ENCODE results near the gene OBSCN.

OBSCN gene

DNA sequence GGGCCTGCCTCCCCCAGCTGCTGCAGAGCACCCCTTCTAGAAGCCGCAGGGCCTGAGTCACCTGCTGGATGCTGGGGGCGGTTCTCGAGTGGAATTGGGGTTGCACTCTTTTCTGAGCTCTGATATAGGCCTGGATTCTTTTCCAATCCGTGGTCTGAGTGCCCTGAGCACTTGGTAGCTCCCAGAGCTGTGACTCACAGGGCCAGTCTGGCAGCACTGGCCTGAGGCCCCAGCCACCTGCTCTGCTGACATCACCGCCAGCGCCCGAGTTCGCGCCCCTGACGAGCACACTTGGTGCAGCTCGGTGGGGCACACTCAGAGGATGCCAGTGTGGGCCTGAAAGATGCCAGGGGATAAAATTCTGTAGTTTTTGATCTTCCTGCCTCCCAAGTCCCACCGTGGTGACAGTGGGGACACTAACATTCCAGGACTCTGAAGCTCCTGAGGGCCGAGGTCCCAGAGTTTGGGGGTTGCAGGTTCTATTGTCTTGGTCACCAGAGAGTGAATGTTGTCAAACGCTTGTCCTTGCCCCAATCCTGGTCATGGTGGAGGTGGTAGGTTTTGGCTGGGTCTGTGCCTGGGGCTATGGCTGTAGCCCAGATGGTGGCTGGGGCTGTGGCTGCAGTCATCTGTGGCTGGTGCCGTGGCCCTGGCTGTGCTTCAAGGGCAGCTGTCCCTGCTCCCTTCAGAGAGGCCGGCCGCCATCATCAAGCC, 74.6 kb downstream of the OBSCN start:
- no peaks in the 10 kb centered on the region for H3K36me3 ChIP-seq (ENCODE audit: insufficient read depth, low read length)
- no peaks in the 10 kb centered on the region for H3K9me2 ChIP-seq (replicated peaks; ENCODE audit: low read depth, low read length)
- no peaks in the 10 kb centered on the region for H3K27me3 ChIP-seq (ENCODE audit: insufficient read depth, low read length, poor library complexity, severe bottlenecking)
- no peak overlapping the region for H3K4me2 ChIP-seq (ENCODE audit: low read depth, low read length, poor library complexity, severe bottlenecking)
- TF ChIP-seq, protein P1, sequence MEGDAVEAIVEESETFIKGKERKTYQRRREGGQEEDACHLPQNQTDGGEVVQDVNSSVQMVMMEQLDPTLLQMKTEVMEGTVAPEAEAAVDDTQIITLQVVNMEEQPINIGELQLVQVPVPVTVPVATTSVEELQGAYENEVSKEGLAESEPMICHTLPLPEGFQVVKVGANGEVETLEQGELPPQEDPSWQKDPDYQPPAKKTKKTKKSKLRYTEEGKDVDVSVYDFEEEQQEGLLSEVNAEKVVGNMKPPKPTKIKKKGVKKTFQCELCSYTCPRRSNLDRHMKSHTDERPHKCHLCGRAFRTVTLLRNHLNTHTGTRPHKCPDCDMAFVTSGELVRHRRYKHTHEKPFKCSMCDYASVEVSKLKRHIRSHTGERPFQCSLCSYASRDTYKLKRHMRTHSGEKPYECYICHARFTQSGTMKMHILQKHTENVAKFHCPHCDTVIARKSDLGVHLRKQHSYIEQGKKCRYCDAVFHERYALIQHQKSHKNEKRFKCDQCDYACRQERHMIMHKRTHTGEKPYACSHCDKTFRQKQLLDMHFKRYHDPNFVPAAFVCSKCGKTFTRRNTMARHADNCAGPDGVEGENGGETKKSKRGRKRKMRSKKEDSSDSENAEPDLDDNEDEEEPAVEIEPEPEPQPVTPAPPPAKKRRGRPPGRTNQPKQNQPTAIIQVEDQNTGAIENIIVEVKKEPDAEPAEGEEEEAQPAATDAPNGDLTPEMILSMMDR (conservative IDR thresholded peaks at IDR 0.05; ENCODE audit: low read length): no peak
- TF ChIP-seq EZH2phosphoT487 (IDR thresholded peaks at IDR 0.05; ENCODE audit: borderline replicate concordance): no peak
- H3K4me3 ChIP-seq (ENCODE audit: low read length, poor library complexity, severe bottlenecking): no peak overlapping the region
- H3K79me2 ChIP-seq (ENCODE audit: insufficient read depth, low read length): no peaks in the 10 kb centered on the region
- no peak overlapping the region for H2AFZ ChIP-seq (ENCODE audit: low read length)
- no peak overlapping the region for H3K9ac ChIP-seq (ENCODE audit: low read depth, low read length, poor library complexity, severe bottlenecking)
- no peaks in the 10 kb centered on the region for H3F3A ChIP-seq (ENCODE audit: low read depth)
- no peaks in the 10 kb centered on the region for H3K9me3 ChIP-seq (ENCODE audit: insufficient read depth, low read depth, low read length)
- H4K20me1 ChIP-seq (ENCODE audit: insufficient read depth, low read length, poor library complexity, severe bottlenecking): no peaks in the 10 kb centered on the region
- no peaks in the 10 kb centered on the region for H3K4me1 ChIP-seq (ENCODE audit: insufficient read depth, low read length, poor library complexity, severe bottlenecking)

DNA sequence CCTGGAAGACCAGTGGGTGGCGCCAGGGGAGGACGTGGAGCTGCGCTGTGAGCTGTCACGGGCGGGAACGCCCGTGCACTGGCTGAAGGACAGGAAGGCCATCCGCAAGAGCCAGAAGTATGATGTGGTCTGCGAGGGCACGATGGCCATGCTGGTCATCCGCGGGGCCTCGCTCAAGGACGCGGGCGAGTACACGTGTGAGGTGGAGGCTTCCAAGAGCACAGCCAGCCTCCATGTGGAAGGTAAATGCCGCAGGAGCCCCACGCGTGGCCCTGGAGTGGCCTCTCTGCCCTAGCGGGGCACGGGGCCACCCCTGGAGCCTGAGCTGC, 75.2 kb downstream of the OBSCN start:
- Histone ChIP-seq H3K9ac (ENCODE audit: low read depth, low read length, poor library complexity, severe bottlenecking) (no peak overlapping the region), H3K36me3 (ENCODE audit: insufficient read depth, low read length) (no peaks in the 10 kb centered on the region), H3K9me3 (ENCODE audit: insufficient read depth, low read depth, low read length) (no peaks in the 10 kb centered on the region), H3K79me2 (ENCODE audit: insufficient read depth, low read length) (no peaks in the 10 kb centered on the region), H2AFZ (ENCODE audit: low read length) (no peak overlapping the region), H4K20me1 (ENCODE audit: insufficient read depth, low read length, poor library complexity, severe bottlenecking) (no peaks in the 10 kb centered on the region), H3F3A (ENCODE audit: low read depth) (no peaks in the 10 kb centered on the region), H3K4me3 (ENCODE audit: low read length, poor library complexity, severe bottlenecking) (no peak overlapping the region), H3K27me3 (ENCODE audit: insufficient read depth, low read length, poor library complexity, severe bottlenecking) (no peaks in the 10 kb centered on the region), H3K4me2 (ENCODE audit: low read depth, low read length, poor library complexity, severe bottlenecking) (no peak overlapping the region), H3K9me2 (replicated peaks; ENCODE audit: low read depth, low read length) (no peaks in the 10 kb centered on the region), H3K4me1 (ENCODE audit: insufficient read depth, low read length, poor library complexity, severe bottlenecking) (no peaks in the 10 kb centered on the region)
- TF ChIP-seq EZH2phosphoT487 (IDR thresholded peaks at IDR 0.05; ENCODE audit: borderline replicate concordance): no peak
- TF ChIP-seq, protein P1 (conservative IDR thresholded peaks at IDR 0.05; ENCODE audit: low read length): no peak

DNA sequence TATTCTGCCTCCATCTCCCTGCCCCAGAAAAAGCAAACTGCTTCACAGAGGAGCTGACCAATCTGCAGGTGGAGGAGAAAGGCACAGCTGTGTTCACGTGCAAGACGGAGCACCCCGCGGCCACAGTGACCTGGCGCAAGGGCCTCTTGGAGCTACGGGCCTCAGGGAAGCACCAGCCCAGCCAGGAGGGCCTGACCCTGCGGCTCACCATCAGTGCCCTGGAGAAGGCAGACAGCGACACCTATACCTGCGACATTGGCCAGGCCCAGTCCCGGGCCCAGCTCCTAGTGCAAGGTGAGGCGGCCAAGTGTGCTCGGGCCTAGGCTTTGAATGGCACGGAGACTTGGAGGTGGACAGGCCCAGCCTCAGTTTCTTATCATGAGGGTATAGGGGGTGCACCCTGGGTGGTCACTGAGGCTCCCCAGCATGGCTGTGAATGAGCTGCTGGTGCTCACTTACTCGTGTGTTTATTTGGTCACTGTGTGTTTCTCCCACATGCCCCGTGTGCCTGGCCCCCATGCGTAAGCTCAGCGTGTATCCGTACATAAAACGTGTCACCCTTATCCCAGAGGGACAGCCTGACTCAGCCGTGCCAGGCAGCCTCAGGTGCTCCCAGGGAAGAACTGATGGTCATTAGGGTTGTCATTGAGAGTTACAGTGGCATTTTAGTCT, 75.8 kb downstream of the OBSCN start:
- Histone ChIP-seq H3K4me1 (ENCODE audit: insufficient read depth, low read length, poor library complexity, severe bottlenecking) (no peaks in the 10 kb centered on the region), H3K4me2 (ENCODE audit: low read depth, low read length, poor library complexity, severe bottlenecking) (no peak overlapping the region), H3K9ac (ENCODE audit: low read depth, low read length, poor library complexity, severe bottlenecking) (no peak overlapping the region), H3K9me2 (replicated peaks; ENCODE audit: low read depth, low read length) (no peaks in the 10 kb centered on the region), H4K20me1 (ENCODE audit: insufficient read depth, low read length, poor library complexity, severe bottlenecking) (no peaks in the 10 kb centered on the region), H3K27me3 (ENCODE audit: insufficient read depth, low read length, poor library complexity, severe bottlenecking) (no peaks in the 10 kb centered on the region), H3K9me3 (ENCODE audit: insufficient read depth, low read depth, low read length) (no peaks in the 10 kb centered on the region), H3K36me3 (ENCODE audit: insufficient read depth, low read length) (no peaks in the 10 kb centered on the region), H3K79me2 (ENCODE audit: insufficient read depth, low read length) (no peaks in the 10 kb centered on the region), H3K4me3 (ENCODE audit: low read length, poor library complexity, severe bottlenecking) (no peak overlapping the region), H3F3A (ENCODE audit: low read depth) (no peaks in the 10 kb centered on the region), H2AFZ (ENCODE audit: low read length) (no peak overlapping the region)
- no peak for TF ChIP-seq EZH2phosphoT487 (IDR thresholded peaks at IDR 0.05; ENCODE audit: borderline replicate concordance)
- TF ChIP-seq, protein P1 (conservative IDR thresholded peaks at IDR 0.05; ENCODE audit: low read length): no peak
